NCI-H1105 (cell line): ENCODE results near the gene WDR77.

Experiments used
- DNase-seq: peaks from one replicate; lab custom pipeline; 2025; lab: John Stamatoyannopoulos, UW

The WDR77 gene

DNA sequence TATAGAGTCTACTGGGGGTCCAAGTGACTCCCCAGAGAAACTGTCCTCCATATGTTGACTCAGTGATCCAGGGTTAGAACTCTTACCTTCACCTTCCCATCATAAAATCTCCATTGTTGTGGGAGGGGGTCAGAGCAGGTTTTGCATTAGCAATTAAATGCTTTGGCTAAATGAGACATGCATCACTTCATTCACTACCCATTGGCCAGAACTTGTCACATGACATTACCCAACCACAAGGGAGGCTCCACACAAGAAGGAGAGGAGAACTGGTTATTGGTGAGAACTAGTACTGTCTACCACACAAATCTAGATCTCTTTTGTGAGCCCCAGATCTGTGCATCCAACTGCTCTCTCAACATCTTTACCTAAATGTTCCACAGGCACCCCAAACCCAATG, 20.5 kb upstream of the WDR77 start:
- no peak for DNase-seq

- DNase-seq: peak; percentile 26
These were observed 19.7 kb upstream of the WDR77 start for GRCh38 chr1:111468717-111469100.

DNA sequence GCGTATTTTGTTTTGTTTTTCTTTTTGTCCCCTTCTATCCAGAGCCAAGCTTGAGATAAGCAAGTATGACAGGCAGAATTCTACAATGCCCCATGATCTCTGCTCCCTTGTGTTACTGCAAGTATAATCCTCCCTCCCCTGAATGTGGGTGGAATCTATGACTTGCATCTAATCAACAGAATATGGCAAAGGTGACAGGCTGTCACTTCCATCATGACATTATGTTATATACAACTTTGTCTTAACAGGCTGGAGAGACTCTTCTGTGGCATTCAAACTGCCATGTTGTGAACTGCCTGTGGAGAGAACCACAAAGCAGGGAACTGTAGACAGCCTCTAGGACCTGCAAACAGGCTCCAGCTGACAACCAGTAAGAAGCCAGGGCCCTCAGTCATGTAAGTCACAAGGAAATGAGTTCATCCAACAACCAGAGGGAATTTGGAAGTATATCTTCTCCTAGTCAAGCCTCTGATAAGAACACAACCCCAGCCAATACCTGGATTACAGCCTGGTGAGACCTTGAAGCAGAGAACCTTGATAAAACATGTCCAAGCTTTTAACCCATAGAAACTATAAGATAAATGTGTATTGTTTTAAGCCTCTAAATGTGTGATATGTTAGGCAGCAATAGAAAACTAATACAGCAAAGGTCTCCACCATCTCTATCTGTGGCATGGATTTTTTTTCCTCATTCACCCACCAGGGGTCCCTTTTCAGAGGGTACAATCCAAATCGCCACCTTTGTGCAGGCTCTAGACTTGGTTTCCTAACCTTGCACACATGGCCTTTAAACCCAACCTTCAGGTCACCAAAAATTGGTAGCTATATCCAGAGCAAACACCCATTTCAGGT, 19.0 kb upstream of the WDR77 start:
- no peak for DNase-seq

DNA sequence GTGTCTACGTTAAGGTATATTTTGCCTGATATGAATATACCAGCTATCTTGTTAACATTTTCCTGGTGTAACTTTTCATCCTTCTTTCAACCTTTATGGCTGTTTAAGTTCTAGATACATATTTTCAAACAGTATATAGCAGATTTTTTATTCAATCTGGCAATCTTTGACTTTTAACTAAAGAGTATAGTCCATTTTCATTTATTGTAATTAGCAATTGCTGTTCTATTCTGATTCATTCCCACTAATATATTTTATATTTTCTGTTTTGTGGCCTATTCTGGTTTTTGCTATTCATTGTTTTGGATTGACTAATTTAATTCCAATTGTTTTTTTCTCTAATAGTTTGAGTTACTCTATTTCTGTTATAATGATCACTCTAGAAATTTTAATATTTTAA, 17.4 kb upstream of the WDR77 start:
- no peak for DNase-seq

GRCh38 chr1:111465754-111466153, 16.7 kb upstream of the WDR77 start:
- DNase-seq: no peak

- no peak for DNase-seq
These were observed 14.1 kb upstream of the WDR77 start for GRCh38 chr1:111463029-111463683.

DNA sequence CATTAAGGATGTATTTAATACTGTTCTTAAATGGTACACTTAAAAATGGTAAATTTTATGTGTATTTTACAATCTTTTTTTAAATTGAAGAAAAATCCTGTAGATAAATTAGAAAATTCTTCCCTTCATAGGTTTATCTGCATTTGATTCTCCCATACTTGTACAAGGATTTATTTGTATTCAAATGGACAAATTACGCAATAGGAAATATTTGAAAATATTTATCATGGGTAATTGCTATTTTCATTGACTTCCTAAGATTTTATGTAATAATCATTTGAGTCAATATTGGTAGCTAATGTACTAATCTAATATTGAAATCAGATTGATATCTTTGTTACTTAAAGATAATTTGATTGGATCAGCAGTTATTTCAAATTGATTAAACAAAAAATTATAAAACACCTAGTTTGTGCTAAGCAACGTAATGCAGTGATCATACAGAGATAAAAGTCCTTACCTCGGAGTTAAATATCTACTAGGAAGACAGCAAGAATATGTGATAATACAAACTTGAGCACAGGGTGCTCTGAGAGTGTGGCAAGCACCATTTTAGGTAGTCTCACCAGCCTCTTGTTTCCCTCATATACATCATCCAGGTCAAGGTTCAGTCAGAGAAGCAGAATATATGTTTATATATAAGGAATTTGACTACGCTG, 13.4 kb upstream of the WDR77 start:
- DNase-seq: no peak

GRCh38 chr1:111461765-111462164, 12.7 kb upstream of the WDR77 start:
- DNase-seq: no peak

DNA sequence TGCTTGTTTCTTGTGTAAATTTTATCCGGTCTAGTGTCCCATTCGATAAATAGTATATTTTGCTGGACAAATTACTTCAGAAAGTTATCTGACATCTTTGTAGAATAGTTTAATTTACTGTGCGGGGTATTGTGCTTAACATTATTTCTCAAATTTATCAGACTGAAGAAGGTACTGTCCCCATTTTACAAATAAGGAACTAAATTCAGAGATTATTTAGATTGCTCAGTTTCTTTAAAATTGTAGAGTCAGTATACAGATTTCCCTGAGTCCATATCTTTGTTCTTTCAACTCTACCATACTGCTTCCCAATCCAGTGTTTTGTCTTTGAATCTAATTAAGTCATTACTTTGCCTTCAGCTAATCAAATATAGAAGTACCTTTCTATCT, 6.6 kb upstream of the WDR77 start:
- no peak for DNase-seq

DNA sequence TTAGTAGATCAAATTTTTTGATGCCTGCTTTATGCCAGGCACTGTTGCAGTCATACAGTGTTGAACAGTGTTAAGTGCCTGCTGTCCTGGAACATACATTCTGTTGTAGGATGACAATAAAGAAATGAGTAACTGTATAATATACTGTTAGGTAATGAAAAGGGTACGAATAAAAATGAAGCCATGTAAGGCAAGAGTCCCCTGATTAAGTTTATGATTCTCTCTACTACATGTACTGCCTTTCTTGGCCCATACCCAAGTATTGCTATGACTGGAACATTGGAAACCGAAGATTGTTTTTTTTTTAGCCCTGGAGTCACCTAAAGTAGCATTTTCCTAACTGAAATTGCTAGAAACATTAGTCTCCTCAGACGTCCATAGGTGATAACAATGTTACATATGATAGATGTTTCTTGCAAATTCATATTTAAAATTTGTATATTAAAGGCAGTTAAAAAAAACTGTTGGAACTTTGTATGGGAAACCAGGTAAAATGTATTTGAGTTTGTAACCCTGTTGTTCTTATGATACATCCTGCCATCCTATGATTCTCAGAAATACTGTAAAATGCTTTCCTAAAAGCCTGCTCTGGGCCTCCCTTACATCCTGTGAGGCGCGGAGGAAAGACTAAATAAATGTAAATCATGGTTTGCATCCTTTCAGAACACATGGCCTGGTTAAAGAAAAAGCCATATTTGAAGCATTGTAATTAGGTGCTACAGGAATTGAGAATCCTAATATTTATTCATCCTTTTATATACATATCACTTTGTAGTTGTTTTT, 6.0 kb upstream of the WDR77 start:
- no peak for DNase-seq

- no peak for DNase-seq
These were observed 4.7 kb upstream of the WDR77 start for GRCh38 chr1:111453706-111454105.

- no peak for DNase-seq
These were observed 3.5 kb upstream of the WDR77 start for GRCh38 chr1:111452581-111452980.

- no peak for DNase-seq
These were observed 1.1 kb upstream of the WDR77 start for GRCh38 chr1:111450185-111450584.

DNA sequence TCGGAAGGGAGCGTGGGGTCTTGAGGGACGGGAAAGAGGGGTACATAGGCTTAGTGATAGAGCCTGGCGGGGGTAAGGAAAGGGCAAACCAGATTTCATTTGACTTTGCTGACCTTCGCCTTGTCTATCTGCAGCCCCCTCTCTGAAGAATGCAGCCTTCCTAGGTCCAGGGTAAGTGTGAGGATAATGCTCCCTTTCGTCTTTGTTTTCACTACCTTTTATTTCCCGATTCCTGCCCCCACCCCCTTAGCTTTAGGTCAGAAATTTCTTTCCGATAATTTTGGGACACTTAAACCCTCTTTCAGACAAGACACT, 604 bp upstream of the WDR77 start:
- no peak for DNase-seq

- no peak for DNase-seq
These were observed 556 bp downstream of the WDR77 start for GRCh38 chr1:111448482-111448917.

- no peak for DNase-seq
These were observed 1.8 kb downstream of the WDR77 start for GRCh38 chr1:111446967-111447892.

DNA sequence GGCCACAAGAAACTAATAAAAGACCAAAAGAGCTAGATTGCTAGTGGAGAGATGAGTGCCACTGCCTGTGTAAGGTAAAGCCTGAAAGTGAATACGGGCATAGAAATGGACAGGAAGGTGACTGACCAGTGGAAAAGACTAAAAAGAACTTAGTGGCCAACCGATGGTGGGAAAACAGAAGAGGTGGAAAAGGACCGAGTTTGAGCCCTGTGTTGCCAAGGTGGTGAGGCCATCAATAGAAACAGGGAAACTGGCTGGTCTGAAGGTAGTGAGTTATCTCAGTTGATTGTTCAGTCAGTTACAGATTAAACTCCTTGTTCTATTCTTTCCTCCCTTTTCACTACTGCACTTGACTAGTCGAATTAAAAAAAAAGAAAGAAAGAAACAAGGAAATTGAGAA, 2.5 kb downstream of the WDR77 start:
- no peak for DNase-seq

GRCh38 chr1:111444031-111444430, 5.0 kb downstream of the WDR77 start:
- DNase-seq: no peak

GRCh38 chr1:111442457-111442856, 6.6 kb downstream of the WDR77 start:
- DNase-seq: no peak

DNA sequence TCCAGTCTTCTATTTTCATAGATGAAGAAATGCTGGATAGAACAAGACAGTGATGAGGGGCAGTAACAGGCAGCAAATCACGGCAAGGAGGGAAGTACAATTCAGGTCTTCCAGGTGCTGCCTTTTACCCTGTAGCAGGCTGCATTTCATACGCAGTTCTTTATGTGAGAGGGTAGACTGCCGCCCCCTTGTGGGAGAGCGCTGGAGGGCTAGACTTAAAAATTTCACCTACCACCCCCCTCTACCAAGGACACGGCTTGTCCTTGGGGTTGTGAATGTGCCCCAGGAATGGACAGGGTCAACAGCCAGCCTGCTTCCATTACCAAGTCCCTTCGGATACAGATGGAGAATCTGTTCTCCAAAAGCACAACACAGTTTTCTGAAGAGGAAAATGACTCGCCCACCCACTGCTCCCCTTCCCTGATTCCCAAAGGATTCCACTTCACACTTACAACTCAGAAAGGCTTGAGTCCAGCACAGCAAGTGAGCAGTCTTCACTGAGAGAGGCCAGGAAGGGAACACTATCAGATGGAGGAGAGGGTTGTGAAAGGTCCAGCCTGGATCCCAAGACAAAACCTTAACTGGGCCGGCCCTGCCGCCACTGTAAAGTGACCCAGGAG, 7.4 kb downstream of the WDR77 start:
- no peak for DNase-seq
